ENCODE results near the gene MCM3. TPM values are rescaled to one million over a fixed set of nuclear protein-coding genes. Genes with fewer than 3 reads are reported as not detected.

Gene MCM3
- total RNA-seq, 3 donors from 2014 or later (not counting 1 experiment from before 2014, with no cell fraction given), result 26.4 to 46.2 (median 31.5) TPM

GRCh38 chr6:52326540-52327364 is 42.2 kb upstream of the MCM3 start:
- no peaks in the 10 kb centered on the region for H3K9me3 ChIP-seq (ENCODE audit: control insufficient read depth, insufficient read depth, low read length)
- DNase-seq (no peak), ATAC-seq (no peak)
- no peak overlapping the region for H3K4me3 ChIP-seq (ENCODE audit: low read length)
- intact Hi-C loops (cut with micrococcal nuclease), result no loop called here
- no peaks in the 10 kb centered on the region for H3K27me3 ChIP-seq (ENCODE audit: control insufficient read depth, insufficient read depth, low read length)
- no peaks in the 10 kb centered on the region for H3K36me3 ChIP-seq (ENCODE audit: control insufficient read depth, insufficient read depth, low read length)
- WGBS (ENCODE audit: insufficient coverage), result 89% methylated on average over 2 of the region's 3 CpGs
- H3K27ac Mint-ChIP-seq, result no peak overlapping the region
- no peaks in the 10 kb centered on the region for H3K9me3 Mint-ChIP-seq
- H3K27me3 Mint-ChIP-seq (ENCODE audit: low read depth in 2 of 2), result no peaks in the 10 kb centered on the region
- H3K4me1 Mint-ChIP-seq, result peaks cover 2% of the 10 kb centered on the region in 2 donors
- H3K4me1 ChIP-seq (ENCODE audit: control insufficient read depth, insufficient read depth, low read length), result no peaks in the 10 kb centered on the region
- H3K36me3 Mint-ChIP-seq, result no peaks in the 10 kb centered on the region
- H3K27ac ChIP-seq (ENCODE audit: low read length), result no peak overlapping the region
- H3K4me3 Mint-ChIP-seq, result no peak overlapping the region
- no peak for TF ChIP-seq CTCF (IDR thresholded peaks at IDR 0.05)

- Mint-ChIP-seq H3K27ac (no peak overlapping the region), H3K9me3 (no peaks in the 10 kb centered on the region), H3K27me3 (ENCODE audit: low read depth in 2 of 2) (no peaks in the 10 kb centered on the region), H3K4me1 (no peaks in the 10 kb centered on the region), H3K4me3 (no peak overlapping the region), H3K36me3 (no peaks in the 10 kb centered on the region)
- no peaks in the 10 kb centered on the region for H3K36me3 ChIP-seq (ENCODE audit: control insufficient read depth, insufficient read depth, low read length)
- intact Hi-C loops (cut with micrococcal nuclease), result no loop called here
- H3K9me3 ChIP-seq (ENCODE audit: control insufficient read depth, insufficient read depth, low read length), result no peaks in the 10 kb centered on the region
- H3K4me1 ChIP-seq (ENCODE audit: control insufficient read depth, insufficient read depth, low read length), result no peaks in the 10 kb centered on the region
- ATAC-seq (no peak), DNase-seq (no peak)
- no peak overlapping the region for H3K4me3 ChIP-seq (ENCODE audit: low read length)
- 96% methylated on average over 14 of the region's 14 CpGs for WGBS (ENCODE audit: insufficient coverage)
- H3K27me3 ChIP-seq (ENCODE audit: control insufficient read depth, insufficient read depth, low read length), result no peaks in the 10 kb centered on the region
- TF ChIP-seq CTCF (IDR thresholded peaks at IDR 0.05), result no peak
- no peak overlapping the region for H3K27ac ChIP-seq (ENCODE audit: low read length)
These were observed 41.3 kb upstream of the MCM3 start for GRCh38 chr6:52325695-52326471.

DNA sequence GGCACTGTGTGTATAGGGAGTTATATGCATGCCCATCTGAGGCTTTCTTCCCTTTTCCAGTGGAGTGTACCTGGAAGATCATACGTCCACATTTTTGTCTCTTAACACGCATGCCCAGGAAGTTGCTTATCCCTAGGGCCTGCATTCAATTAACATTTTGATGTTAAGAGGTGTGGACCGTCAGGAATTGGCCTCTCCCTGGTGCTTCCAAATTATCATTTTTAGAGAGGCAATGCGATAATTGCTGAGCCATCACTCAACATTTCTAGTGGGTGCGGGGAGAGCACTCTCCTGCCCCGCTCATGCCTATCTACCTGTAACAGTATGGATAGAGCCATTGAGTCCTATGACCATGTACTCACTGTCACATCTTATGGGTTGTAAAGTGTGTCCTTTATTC is 39.6 kb upstream of the MCM3 start:
- peaks cover 0 to 4% of the 10 kb centered on the region in 2 donors for H3K4me1 Mint-ChIP-seq
- Histone ChIP-seq H3K4me1 (ENCODE audit: control insufficient read depth, insufficient read depth, low read length) (no peaks in the 10 kb centered on the region), H3K36me3 (ENCODE audit: control insufficient read depth, insufficient read depth, low read length) (no peaks in the 10 kb centered on the region), H3K4me3 (ENCODE audit: low read length) (no peak overlapping the region), H3K9me3 (ENCODE audit: control insufficient read depth, insufficient read depth, low read length) (no peaks in the 10 kb centered on the region), H3K27ac (ENCODE audit: low read length) (no peak overlapping the region), H3K27me3 (ENCODE audit: control insufficient read depth, insufficient read depth, low read length) (no peaks in the 10 kb centered on the region)
- no peak for DNase-seq
- no peak overlapping the region for H3K27ac Mint-ChIP-seq
- H3K27me3 Mint-ChIP-seq (ENCODE audit: low read depth in 2 of 2), result no peaks in the 10 kb centered on the region
- no peak overlapping the region for H3K4me3 Mint-ChIP-seq
- no peak for ATAC-seq
- no peak for TF ChIP-seq CTCF (IDR thresholded peaks at IDR 0.05)
- intact Hi-C loops (cut with micrococcal nuclease), result no loop called here
- WGBS (ENCODE audit: insufficient coverage), result 99% methylated on average over 6 of the region's 6 CpGs
- H3K36me3 Mint-ChIP-seq, result no peaks in the 10 kb centered on the region
- no peaks in the 10 kb centered on the region for H3K9me3 Mint-ChIP-seq

Measured in natural killer cell (primary cell).